ENCODE data around the gene ZNF367.

DNA sequence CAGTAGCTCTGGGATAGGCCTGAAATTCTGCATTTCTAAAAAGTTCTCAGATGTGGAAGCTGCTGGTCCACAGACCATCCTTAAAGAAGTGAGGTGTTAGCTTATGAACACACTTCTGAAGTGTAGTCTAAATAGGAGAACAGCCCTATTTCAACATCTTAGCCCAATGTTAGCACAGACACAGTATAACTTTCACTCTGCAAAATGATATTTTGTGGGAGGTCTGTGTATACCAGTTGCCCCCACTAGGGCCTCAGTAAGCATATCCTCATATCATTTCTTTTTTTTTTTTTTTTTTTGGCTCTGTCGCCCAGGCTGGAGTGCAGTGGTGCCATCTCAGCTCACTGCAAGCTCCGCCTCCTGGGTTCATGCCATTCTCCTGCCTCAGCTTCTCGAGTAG lies 24.3 kb upstream of the ZNF367 start:
- TF ChIP-seq, protein P1, sequence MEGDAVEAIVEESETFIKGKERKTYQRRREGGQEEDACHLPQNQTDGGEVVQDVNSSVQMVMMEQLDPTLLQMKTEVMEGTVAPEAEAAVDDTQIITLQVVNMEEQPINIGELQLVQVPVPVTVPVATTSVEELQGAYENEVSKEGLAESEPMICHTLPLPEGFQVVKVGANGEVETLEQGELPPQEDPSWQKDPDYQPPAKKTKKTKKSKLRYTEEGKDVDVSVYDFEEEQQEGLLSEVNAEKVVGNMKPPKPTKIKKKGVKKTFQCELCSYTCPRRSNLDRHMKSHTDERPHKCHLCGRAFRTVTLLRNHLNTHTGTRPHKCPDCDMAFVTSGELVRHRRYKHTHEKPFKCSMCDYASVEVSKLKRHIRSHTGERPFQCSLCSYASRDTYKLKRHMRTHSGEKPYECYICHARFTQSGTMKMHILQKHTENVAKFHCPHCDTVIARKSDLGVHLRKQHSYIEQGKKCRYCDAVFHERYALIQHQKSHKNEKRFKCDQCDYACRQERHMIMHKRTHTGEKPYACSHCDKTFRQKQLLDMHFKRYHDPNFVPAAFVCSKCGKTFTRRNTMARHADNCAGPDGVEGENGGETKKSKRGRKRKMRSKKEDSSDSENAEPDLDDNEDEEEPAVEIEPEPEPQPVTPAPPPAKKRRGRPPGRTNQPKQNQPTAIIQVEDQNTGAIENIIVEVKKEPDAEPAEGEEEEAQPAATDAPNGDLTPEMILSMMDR (IDR thresholded peaks at IDR 0.05; ENCODE audit: poor library complexity, severe bottlenecking) = no peak
- TF ChIP-seq EZH2 (IDR thresholded peaks at IDR 0.05; ENCODE audit: borderline replicate concordance, insufficient read depth, low read length, poor library complexity, severe bottlenecking) (no peak), MXI1 (conservative IDR thresholded peaks at IDR 0.05; ENCODE audit: poor library complexity, severe bottlenecking) (no peak), EP300 (conservative IDR thresholded peaks at IDR 0.05; ENCODE audit: poor library complexity, severe bottlenecking) (no peak), SMC3 (conservative IDR thresholded peaks at IDR 0.05; ENCODE audit: poor library complexity) (no peak), TAF1 (IDR thresholded peaks at IDR 0.05; ENCODE audit: low read depth) (no peak), RAD21 (conservative IDR thresholded peaks at IDR 0.05) (no peak), POLR2AphosphoS5 (IDR thresholded peaks at IDR 0.05) (no peak)
- TF ChIP-seq, protein P2, sequence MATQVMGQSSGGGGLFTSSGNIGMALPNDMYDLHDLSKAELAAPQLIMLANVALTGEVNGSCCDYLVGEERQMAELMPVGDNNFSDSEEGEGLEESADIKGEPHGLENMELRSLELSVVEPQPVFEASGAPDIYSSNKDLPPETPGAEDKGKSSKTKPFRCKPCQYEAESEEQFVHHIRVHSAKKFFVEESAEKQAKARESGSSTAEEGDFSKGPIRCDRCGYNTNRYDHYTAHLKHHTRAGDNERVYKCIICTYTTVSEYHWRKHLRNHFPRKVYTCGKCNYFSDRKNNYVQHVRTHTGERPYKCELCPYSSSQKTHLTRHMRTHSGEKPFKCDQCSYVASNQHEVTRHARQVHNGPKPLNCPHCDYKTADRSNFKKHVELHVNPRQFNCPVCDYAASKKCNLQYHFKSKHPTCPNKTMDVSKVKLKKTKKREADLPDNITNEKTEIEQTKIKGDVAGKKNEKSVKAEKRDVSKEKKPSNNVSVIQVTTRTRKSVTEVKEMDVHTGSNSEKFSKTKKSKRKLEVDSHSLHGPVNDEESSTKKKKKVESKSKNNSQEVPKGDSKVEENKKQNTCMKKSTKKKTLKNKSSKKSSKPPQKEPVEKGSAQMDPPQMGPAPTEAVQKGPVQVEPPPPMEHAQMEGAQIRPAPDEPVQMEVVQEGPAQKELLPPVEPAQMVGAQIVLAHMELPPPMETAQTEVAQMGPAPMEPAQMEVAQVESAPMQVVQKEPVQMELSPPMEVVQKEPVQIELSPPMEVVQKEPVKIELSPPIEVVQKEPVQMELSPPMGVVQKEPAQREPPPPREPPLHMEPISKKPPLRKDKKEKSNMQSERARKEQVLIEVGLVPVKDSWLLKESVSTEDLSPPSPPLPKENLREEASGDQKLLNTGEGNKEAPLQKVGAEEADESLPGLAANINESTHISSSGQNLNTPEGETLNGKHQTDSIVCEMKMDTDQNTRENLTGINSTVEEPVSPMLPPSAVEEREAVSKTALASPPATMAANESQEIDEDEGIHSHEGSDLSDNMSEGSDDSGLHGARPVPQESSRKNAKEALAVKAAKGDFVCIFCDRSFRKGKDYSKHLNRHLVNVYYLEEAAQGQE (IDR thresholded peaks at IDR 0.05; ENCODE audit: borderline replicate concordance) = no peak
